ENCODE measurements around the gene NFKBIB. TPM values are rescaled to one million over a fixed set of nuclear protein-coding genes. Genes with fewer than 3 reads are reported as not detected.
"Not testable (repeated sequence)": the region's sequence is repeated elsewhere in the genome, so short reads cannot be mapped to it uniquely, and the experiment has no call there.

Gene NFKBIB
- total RNA-seq, 1 experiment from 2014 or later: 17.0 TPM

DNA sequence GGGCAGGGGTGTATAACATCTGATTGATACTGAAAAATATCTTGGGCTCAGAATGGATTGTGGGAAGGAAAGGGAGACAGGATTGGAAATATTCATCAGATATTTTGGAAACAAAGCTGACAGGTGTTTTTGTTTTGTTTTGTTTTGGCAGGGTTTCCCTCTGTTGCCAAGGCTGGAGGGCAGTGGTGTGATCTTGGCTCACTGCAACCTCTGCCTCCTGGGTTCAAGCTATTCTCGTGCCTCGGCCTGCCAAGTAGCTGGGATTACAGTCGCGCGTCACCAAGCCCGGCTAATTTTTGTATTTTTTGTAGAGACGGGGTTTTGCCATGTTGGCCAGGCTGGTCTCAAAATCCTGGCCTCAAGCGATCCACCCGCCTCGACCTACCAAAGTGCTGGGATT, 26.4 kb upstream of the NFKBIB start:
- DNase-seq (ENCODE audit: extremely low read depth, low read depth): not testable (repeated sequence)

DNA sequence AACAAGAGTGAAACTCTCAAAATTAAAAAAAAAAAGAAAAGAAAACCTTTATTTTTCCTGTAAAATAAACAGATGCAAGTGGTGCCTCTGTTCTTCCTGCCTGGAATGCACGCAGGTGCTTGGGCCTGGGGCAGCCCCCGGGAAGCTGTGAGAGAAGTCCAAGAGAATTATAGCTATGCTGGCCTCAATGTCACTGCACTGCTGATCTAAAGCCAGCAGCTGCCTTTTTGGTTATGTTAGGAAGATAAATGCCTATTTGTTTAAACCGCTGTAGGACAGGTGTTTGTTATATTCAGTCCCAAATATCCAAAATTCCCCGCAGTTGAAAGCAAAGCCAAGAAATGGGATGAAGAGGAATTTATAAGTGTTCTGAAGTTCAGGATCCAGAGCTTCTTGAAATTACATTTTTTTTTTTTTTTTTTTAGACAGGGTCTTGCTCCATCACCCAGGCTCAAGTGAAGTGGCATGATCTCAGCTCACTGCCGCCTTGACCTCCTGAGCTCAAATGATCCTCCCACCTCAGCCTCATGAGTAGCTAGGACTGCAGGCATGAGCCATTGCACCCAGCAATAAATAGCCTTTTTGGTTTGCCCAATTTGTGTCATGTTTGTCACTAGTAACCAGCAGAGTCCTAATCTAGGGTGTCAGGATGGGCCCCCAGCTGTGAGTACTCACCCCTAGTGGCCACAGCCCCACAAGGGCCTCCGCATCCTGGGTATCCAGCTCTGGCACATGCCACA, 23.9 kb upstream of the NFKBIB start:
- DNase-seq (ENCODE audit: extremely low read depth, low read depth): no peak

DNA sequence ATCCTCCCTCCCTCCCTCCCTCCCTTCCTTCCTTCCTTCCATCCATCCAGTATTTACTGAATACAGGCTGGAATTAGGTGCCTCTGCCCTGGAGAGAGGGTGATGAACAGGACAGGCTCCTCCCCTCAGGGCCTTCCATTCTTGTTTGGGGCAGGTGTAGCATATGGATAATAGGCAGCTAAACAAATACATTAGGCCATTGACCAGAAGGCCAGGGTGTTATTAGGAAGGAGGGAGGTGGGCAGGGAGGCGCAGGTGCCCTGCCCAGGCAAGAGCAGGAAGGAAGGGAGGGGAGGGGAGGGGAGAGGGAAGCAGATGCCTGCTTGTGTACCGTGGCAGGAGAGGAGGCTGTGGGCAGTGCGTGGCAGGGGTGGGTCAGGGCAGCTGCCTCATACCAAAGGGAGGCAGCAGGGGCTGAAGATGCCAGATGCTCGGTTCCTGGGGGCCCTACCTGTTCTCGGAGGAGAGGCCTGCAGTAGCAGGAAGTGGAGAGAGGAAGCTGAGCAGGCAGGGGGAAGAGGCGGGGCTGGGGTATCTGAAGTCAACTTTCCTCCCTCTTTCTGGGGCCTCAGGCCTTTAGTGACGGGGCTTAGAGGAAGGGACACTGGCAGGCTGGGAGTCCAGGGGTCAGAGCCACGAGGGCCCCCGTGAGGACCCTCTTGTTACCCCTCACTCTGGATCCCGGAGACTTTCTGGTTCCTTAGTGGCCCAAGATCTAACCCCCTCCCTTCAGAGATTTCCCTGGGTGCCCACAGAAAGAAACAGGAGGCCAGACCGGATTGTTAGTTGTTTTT, 21.8 kb upstream of the NFKBIB start, which contains the start of gene RINL:
Gene RINL (minus strand): TSS at position 495 of the 794 bp plus-strand sequence. CDS start 1,533 bp downstream, outside the sequence.
- no peak for DNase-seq (ENCODE audit: extremely low read depth, low read depth)

DNA sequence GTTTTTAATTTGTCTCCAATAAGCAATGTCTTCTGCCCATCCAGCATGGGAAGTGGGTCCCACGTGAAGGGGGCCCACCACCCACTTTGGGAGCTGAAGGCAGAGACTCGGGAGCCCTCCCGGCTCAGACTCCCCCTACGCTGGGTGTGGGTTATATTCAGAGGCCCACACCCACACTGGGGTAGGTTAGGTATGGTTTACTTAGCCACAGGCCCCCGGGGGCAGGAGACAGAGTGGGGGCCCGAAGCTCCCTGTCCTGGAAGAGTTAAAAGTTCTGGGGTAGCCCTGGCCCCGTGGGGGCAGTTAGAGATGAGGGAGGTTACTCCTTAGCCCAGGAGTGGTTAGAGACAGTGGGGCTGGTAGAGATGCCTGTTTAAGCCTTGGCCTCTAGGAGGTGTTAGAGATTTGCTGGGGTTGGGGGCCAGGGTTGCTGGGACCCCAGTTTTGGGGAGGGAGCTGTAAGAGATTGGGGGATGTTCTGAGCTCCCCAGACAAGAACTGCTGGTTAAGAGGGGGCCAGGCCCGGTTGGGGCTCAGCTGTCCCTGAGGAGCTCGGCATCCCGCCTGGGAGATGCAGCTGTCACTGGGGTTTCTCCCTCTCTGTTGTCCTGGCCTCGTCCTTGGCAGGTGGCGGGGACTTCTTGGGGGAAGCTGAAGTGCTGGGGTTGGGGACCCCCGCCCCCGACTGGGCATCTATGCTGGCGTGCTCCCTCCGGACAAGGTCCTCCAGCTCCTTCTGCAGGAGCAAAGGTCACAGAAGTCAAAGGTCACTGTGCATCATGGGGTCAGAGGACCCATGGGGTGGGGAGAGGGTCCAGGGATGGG, 21.0 kb upstream of the NFKBIB start:
- DNase-seq (ENCODE audit: extremely low read depth, low read depth): no peak

DNA sequence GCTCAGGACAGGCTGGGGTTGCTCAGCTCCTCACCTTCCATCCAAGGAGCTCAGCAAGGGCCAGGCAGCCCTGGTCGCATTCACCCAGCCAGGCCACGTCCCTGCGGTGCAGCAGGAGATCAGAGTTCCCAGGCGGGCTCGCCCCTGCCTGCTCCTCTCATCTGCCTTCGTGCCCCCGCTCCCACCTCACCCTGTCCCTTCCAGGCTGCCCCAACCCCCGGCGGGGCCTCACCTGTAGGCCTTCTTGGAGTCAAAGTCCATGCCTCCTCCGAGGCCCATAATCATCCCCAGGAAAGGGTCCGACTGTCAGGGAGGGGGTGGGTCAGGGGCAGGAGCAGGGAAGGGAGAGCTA, 20.4 kb upstream of the NFKBIB start:
- no peak for DNase-seq (ENCODE audit: extremely low read depth, low read depth)

DNA sequence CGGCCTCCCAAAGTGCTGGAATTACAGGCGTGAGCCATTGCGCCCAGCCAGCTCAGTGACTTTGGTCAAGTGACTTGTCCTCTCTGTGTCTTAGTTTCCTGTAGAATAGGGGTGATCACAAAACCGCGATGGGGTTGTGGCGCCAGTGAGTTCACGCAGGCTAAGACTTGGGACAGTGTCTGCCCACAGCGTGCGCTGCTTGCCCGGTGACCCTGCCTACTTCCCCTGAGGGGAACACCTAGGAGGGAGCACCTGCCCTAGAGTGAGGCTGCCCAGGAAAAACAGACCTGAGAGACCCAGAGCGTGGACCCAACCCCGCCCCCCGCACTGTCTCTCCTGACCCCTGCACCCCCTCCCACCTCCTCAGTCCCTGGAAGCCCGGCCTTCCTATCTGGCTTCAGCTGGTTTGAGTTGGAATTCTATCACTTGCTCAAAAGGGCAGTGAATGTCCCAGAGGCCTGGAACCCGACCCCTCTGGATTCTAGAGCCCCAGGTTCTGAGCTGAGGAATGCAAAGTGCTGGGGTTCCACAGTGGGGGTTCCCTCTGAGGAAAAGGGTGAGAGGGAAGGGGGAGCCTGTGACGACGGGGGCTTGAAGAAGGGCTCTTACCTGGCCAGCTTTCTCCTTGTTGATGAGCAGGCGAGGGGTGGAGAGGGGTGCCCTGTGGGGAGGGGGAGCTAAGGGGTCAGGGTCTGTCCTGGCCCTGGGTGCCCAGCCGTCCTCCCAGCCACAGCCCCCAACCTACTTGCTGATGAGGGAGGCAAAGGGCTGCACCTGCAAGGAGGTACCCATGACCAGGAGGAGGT, 19.5 kb upstream of the NFKBIB start:
- no peak for DNase-seq (ENCODE audit: extremely low read depth, low read depth)

DNA sequence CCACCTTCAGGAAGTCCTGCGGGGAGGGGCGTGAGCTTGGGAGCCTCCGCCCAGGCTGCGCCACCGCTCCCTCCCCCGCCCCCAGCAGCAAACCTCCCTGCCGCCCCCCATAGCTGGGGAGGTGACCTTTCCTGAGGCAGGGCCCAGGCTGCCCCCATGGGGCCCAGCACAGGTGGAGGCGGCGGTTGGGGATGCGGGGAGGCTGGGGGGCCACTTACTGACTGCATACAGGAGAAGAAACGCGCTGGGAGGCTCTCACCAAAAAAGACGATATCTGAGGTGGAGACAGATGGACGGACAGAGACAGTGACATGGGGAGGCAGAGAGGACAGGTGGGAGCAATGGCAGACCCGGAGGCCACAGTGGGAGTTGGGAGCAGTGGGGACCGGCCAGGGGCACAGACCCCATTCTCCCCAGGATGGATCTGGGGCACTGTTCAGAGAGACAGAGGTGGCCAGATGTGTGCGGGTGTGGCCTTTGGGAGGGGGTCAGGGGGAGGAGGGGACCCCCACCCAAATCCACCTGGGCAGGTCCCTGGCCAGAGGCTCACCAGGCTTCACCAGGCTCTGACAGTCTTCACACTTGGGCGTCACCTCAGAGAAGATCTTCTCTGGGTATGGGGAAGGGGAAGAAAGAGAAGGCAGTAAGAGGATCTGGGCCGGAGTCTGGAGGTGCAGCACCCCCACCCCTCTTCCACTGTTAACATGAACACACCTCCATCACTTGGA, 18.7 kb upstream of the NFKBIB start:
- no peak for DNase-seq (ENCODE audit: extremely low read depth, low read depth)

DNA sequence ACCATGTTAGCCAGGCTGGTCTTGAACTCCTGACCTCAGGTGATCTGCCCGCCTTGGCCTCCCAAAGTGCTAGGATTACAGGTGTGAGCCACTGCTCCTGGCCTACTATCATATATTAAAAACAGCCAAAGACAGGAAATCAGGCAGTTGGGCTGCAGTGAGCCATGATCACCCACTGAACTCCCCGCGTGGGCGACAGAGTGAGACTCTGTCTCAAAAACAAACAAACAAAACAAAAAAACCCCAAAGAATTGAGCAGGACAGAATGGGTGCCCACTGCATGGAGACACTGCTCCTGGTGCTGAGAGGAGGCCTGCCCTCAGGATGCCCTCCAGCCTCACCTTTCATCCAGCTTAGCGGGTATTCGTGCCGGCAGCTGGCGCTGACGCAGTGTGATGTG, 16.5 kb upstream of the NFKBIB start:
- DNase-seq (ENCODE audit: extremely low read depth, low read depth): no peak

DNA sequence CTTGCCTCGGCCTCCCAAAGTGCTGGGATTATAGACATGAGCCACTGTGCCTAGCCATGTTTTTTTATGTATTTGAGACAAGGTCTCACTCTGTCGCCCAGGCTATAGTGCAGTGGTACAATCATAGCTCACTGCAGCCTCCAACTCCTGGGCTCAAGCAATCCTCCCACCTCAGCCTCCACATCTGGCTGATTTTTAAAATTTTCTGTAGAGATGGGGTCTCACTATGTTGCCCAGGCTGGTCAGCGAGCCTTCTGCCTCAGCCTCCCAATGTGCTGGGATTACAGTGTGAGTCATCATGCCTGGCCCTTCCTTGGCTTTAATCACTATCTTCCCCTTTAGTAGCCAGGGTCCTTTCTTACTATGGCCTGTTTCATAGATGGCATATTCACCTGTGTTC, 15.1 kb upstream of the NFKBIB start:
- not testable (repeated sequence) for DNase-seq (ENCODE audit: extremely low read depth, low read depth)

DNA sequence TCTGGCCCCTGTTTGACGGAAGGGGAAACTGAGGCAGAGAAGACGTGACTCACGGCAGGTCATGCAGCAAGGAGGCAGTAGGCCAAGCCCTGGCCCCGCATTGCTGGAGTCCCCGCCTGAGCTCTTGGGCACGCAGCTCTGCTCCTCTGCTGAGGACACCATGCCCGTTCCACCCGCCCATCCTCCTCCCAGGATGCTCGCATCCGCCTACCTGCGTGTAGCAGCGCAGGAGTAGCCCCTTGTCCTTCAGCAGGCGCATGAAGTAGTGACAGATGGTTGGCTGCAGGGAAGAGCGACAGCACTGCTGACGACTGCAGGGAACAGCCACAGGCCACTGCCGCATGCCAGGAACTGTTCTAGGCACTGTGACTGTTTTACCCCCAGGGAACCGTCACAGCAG, 10.9 kb upstream of the NFKBIB start:
- DNase-seq (ENCODE audit: extremely low read depth, low read depth): no peak

DNA sequence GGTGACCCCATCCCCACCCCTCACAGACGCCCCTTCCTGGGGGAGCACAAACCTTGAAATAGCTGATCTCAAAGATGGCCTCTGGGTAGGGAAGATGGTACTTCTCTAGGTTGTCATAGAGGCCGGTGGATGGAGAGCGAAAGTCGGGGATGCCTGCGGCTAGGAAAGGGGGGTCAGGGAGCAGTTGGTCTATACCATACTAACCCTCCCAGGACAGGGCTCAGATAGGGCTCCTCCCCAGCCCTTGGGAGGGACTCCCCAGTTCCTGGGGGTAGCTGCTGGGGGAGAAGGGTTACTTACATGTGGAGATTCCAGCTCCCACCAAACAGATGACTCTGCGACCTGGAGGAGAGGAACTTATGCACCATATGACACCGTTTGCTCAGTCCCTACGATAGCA, 10.0 kb upstream of the NFKBIB start:
- no peak for DNase-seq (ENCODE audit: extremely low read depth, low read depth)

DNA sequence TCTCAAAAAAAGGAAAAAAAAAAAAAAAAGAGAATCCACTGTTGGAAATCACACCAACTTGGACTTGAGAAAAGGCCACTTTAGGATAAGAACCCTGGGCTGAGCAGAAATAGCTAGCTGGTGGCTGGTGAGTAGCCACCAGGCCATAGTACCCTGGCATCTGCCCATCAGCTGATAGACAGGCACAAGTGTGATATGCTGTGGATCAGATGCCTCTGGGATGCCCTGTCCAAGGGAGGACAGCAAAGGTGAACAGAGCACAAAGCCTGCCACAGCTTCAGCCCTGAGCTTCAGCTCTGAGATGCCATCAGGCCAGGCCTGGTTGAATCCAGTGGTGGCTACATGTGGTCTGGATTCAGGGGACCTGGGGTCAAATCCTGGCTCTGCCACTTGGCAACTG, 9.1 kb upstream of the NFKBIB start:
- DNase-seq (ENCODE audit: extremely low read depth, low read depth): no peak

DNA sequence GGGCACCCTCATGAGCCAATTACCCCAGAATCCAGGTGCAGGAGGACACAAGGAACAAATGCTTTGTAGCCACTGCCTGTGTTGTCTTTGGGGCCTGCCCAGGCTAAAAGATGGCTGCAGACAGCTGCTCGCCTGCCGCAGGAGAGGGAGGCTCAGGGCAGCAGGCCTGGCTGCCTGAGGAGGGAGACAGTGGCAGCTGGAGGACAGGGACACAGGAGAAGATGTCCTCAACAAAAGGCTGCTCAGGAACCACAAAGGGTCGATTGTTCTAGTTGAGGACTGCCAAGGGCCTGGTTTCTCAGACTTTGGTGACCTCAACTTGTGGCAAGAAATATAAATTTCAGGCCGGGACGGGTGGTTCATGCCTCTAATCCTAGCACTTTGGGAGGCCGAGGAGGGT, 8.0 kb upstream of the NFKBIB start:
- no peak for DNase-seq (ENCODE audit: extremely low read depth, low read depth)

DNA sequence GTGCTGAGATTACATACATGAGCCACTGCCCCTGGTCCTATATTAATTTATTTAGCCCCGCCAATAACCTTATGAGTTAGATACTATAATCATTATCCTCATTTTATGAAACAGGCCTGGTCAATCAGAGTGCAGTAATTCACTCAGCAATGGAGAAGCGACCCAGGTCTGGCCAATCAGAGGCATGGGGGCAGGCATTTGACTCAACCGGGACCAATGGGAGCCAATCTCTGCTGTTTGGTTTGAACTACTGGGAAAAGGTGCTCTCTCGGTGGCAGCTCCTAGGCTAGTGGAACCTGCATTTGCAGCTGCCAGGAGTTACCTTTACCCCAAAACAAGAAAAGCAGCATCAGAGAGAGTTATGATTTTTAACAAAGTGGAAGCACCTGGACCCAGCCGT, 6.9 kb upstream of the NFKBIB start:
- no peak for DNase-seq (ENCODE audit: extremely low read depth, low read depth)

DNA sequence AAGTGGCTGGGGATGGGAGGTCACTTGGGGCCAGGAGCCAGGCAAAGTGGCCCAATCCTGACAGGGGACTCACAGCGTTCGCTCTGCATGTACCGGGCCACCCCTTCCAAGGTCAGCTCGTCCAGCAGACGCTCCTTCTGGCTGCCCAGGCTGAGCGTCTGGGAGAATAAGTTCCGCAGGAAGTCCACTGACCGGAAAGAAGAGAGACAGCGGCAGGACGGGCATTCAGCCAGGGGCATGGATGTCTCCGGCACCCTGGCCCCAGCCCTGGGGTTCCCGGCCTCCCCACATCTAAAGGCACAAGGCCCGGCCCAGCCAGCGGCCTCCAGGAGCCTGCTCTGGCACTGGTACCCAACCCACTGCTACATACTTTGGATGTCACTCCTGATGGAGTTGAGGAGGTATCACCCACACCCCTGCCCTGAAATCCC, 6.4 kb upstream of the NFKBIB start:
- DNase-seq (ENCODE audit: extremely low read depth, low read depth): no peak

DNA sequence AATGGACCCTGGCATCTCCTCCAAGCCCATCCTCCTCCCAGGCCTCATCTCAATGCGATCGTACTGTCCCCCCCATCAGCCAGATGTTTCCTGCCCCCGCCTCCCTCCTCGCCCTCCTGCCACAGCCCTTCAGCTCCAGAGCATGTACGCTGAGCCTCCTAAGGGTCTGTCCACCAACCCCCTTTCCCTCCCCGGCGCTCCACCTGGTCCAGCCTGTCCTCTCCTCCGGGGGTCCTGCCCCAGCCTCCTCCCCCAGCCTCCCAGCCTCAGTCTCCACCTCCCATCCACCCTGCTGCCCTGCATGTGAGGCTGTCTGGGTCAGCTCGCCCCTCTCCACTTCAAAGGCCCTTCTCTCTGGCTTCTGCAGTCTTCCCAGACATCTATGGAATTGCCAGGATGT, 4.8 kb upstream of the NFKBIB start:
- DNase-seq (ENCODE audit: extremely low read depth, low read depth): no peak

DNA sequence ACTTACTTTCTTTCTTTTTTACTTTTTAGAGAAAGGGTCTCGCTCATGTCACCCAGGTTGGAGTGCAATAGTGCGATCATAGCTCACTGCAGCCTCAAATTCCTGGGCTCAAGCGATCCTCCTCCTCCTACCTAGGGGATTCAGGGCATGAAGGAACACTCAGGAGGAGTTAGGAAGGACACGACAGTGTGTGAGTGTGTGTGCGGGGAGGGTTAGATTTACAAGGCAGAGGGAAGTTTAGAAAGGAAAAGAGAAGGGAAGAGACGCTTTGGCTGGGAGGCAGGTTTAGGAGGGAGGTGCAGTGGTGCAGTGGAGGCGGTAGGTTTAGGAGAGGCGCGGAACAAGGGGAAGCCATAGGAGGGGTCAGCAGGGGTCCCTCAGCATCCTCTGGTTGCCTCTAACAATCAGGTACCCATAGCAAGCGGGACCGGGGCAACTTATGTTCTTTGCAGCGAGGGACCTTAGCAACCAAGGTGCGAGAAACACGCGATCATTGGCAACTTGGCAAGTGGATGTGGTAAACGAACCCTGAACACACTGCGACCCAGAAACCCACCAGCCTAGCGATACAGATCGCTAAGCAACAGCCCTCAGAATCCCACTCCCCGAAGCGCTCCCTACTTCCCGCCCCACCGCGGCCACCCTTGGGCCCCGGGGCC, 852 bp upstream of the NFKBIB start:
- no peak for DNase-seq (ENCODE audit: extremely low read depth, low read depth)

DNA sequence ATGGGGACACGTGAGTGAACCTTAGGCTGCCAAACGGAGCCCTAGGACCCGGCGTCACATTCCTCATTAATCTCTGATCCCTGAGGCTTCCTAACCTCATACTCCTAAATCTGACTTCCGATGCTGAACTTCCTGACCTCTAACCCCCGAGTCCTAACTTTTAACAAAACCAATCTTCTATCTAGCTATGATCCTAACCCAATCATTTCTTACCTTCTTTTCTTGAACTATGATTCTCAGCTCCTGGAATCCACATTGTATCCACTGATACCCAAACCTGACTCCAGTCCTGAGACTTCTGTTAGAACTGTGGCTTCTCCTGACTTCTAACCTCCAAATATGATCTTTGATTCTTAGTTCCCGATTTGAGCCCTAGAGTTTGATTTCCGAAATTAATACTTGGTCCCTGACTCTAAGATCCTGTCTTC, 447 bp downstream of the NFKBIB start:
- DNase-seq (ENCODE audit: extremely low read depth, low read depth): no peak

DNA sequence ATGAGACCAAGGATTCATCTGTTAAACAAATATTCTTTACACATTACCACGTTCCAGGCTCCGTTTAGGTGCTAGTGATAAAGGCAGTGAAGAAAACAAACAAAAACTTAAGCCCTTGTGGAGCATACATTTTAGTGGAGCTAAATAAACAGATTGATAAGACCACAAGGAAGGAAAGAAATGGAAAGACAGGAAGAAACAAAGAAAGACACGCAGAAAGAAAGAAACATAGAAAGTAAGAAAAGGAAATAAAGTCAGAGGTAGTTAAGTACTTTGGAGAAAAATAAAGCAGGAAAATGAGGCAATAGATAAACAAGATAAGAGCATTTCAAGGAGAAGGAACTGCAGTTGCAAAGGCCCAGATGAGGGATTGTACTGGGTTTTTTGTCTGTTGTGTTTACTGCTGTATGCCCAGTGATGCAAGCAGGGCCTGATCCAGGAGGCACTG, 998 bp downstream of the NFKBIB start:
- no peak for DNase-seq (ENCODE audit: extremely low read depth, low read depth)
